Measurements from ENCODE around the gene SLC43A2.

- TF ChIP-seq CTCF (IDR thresholded peaks at IDR 0.05) (no peak), POLR2A (IDR thresholded peaks at IDR 0.05) (no peak), POLR2AphosphoS5 (IDR thresholded peaks at IDR 0.05) (no peak)
These were observed 92.9 kb downstream of the SLC43A2 start for GRCh38 chr17:1535737-1536136.

All from upper lobe of left lung (tissue), 4 donors.